Uterus (tissue), 4 donors: Measurements from ENCODE around the gene BNC2. TPM values are rescaled to one million over a fixed set of nuclear protein-coding genes. Genes with fewer than 3 reads are reported as not detected.
A peak's percentile ranks its signal among the peaks of the same experiment; 100 is the strongest.

ENCODE experiments used
- DNase-seq, 2 donors: peaks; one replicate each; pipeline ENCODE4 v3.0.0-alpha.2; 2019 to 2020
- H3K27ac ChIP-seq, 2 donors: fragments of 200-600 bp; sonication (generic); 1 replicate in 1 of 2; 2 replicates in 1 of 2; pipeline ENCODE4 v1.5.1; 2016 to 2018
- H3K27me3 ChIP-seq, 2 donors: fragments of 200-600 bp; sonication (generic); one replicate each; pipeline ENCODE4 v1.5.1; 2018 to 2019; ENCODE audit warnings: control low read depth in 1 of 2
- H3K36me3 ChIP-seq, 2 donors: fragments of 200-600 bp; sonication (generic); one replicate each; pipeline ENCODE4 v1.5.1; 2019; ENCODE audit warnings: control low read depth in 1 of 2
- H3K4me1 ChIP-seq, 2 donors: fragments of 200-600 bp; sonication (generic); one replicate each; pipeline ENCODE4 v1.5.1; 2018 to 2019; ENCODE audit warnings: control low read depth in 1 of 2
- H3K4me3 ChIP-seq, 2 donors: fragments of 200-600 bp; sonication (generic); 1 replicate in 1 of 2; 2 replicates in 1 of 2; pipeline ENCODE4 v1.5.1; 2018 to 2019; ENCODE audit warnings: mild to moderate bottlenecking in 1 of 2
- H3K9me3 ChIP-seq, 2 donors: fragments of 200-600 bp; sonication (generic); one replicate each; pipeline ENCODE4 v1.5.1; 2019; ENCODE audit warnings: control low read depth in 1 of 2
- CTCF ChIP-seq, 4 experiments: fragments of 200-600 bp in 2 of 4; fragments of 450-650 bp in 2 of 4; sonication (generic) in 2 of 4; IDR thresholded peaks; one replicate each; pipeline ENCODE4 v1.5.1; 2016 to 2019; ENCODE audit warnings: antibody characterized with exemption in 4 of 4, mild to moderate bottlenecking in 2 of 4, moderate library complexity in 1 of 4
- POLR2A ChIP-seq, 2 donors: fragments of 450-650 bp; IDR thresholded peaks; one replicate each; pipeline ENCODE4 v1.6.1; 2016; ENCODE audit warnings: antibody characterized with exemption in 2 of 2, mild to moderate bottlenecking in 1 of 2, moderate library complexity in 1 of 2
- intact Hi-C: fragments of 100-400 bp; cut with DNase I; formaldehyde crosslinking; loops from one replicate; pipeline ENCODE4 v1.15.1; 2023; ENCODE audit warnings: low total_unique reads
- total RNA-seq, 4 donors: library from RNA; depleted of rRNA in 3 of 4; stranded (reverse); fragments of >200 nt in 3 of 4; gene quantifications; one replicate each; pipeline versions ENCODE4 v1.1.0 to v1.2.4, GENCODE V29; 2014 to 2023
- donor health status: DM: yes; HTN: yes; CAD: no.

Gene BNC2
- total RNA-seq, 4 donors from 2014 or later, result 85.9 to 293 (median 93.4) TPM

GRCh38 chr9:16833296-16833835, 37.1 kb downstream of the BNC2 start:
- Histone ChIP-seq H3K4me1 (no peaks in the 10 kb centered on the region), H3K36me3 (no peaks in the 10 kb centered on the region), H3K27ac (no peak overlapping the region), H3K9me3 (no peaks in the 10 kb centered on the region), H3K4me3 (no peak overlapping the region), H3K27me3 (no peaks in the 10 kb centered on the region)
- intact Hi-C loops, result no loop called here
- TF ChIP-seq CTCF (IDR thresholded peaks at IDR 0.05) (no peak), POLR2A (IDR thresholded peaks at IDR 0.05) (no peak)
- DNase-seq, result no peak

- intact Hi-C loops, result no loop called here
- Histone ChIP-seq H3K27ac (no peak overlapping the region), H3K4me3 (no peak overlapping the region), H3K36me3 (no peaks in the 10 kb centered on the region), H3K27me3 (no peaks in the 10 kb centered on the region), H3K9me3 (no peaks in the 10 kb centered on the region), H3K4me1 (no peaks in the 10 kb centered on the region)
- no peak for DNase-seq
- no peak for TF ChIP-seq POLR2A (IDR thresholded peaks at IDR 0.05)
- no peak for TF ChIP-seq CTCF (IDR thresholded peaks at IDR 0.05)
Measured at GRCh38 chr9:16832101-16832500, 38.4 kb downstream of the BNC2 start.

- intact Hi-C loops, result no loop called here
- Histone ChIP-seq H3K4me3 (no peak overlapping the region), H3K9me3 (no peaks in the 10 kb centered on the region), H3K27ac (peak overlapping the region; percentile 35 to 39), H3K27me3 (no peaks in the 10 kb centered on the region), H3K4me1 (no peaks in the 10 kb centered on the region), H3K36me3 (no peaks in the 10 kb centered on the region)
- no peak for DNase-seq
- TF ChIP-seq CTCF (IDR thresholded peaks at IDR 0.05) (no peak), POLR2A (IDR thresholded peaks at IDR 0.05) (no peak)
Measured at GRCh38 chr9:16830806-16831205, 39.7 kb downstream of the BNC2 start.

GRCh38 chr9:16828340-16829281, 41.9 kb downstream of the BNC2 start:
- peak; percentile 23 to 34 for DNase-seq
- peak overlapping the region; percentile 72 to 83 for H3K27ac ChIP-seq
- no peaks in the 10 kb centered on the region for H3K36me3 ChIP-seq
- intact Hi-C loops, result no loop called here
- TF ChIP-seq CTCF (IDR thresholded peaks at IDR 0.05), result no peak
- no peak for TF ChIP-seq POLR2A (IDR thresholded peaks at IDR 0.05)
- peak overlapping the region; percentile 23 to 24 for H3K4me3 ChIP-seq
- H3K9me3 ChIP-seq, result no peaks in the 10 kb centered on the region
- no peaks in the 10 kb centered on the region for H3K27me3 ChIP-seq
- no peaks in the 10 kb centered on the region for H3K4me1 ChIP-seq

GRCh38 chr9:16825971-16826625, 44.4 kb downstream of the BNC2 start:
- peak overlapping the region; percentile 31 to 48 for H3K27ac ChIP-seq
- intact Hi-C loops, result no loop called here
- no peak for TF ChIP-seq POLR2A (IDR thresholded peaks at IDR 0.05)
- TF ChIP-seq CTCF (IDR thresholded peaks at IDR 0.05), result no peak

More at GRCh38 chr9:16825971-16826625, 44.4 kb downstream of the BNC2 start:
- no peak for DNase-seq
- no peaks in the 10 kb centered on the region for H3K27me3 ChIP-seq
- H3K9me3 ChIP-seq, result no peaks in the 10 kb centered on the region
- H3K4me1 ChIP-seq, result no peaks in the 10 kb centered on the region
- no peaks in the 10 kb centered on the region for H3K36me3 ChIP-seq
- no peak overlapping the region for H3K4me3 ChIP-seq
